GM21367 (cell line): Measurements from ENCODE around the gene CCNI.

Experiments used
- ATAC-seq: cut with Tn5 transposase; IDR thresholded peaks from one replicate; pipeline ENCODE4 v1.9.1; 2021; ENCODE audit not compliant: unreplicated experiment

Gene CCNI

GRCh38 chr4:77007358-77008230 lies 68.2 kb downstream of the CCNI start:
- no peak for ATAC-seq

- no peak for ATAC-seq
Measured at GRCh38 chr4:77006753-77007353, 68.9 kb downstream of the CCNI start.

- ATAC-seq = no peak
Measured at GRCh38 chr4:77003400-77003799, 72.4 kb downstream of the CCNI start.

DNA sequence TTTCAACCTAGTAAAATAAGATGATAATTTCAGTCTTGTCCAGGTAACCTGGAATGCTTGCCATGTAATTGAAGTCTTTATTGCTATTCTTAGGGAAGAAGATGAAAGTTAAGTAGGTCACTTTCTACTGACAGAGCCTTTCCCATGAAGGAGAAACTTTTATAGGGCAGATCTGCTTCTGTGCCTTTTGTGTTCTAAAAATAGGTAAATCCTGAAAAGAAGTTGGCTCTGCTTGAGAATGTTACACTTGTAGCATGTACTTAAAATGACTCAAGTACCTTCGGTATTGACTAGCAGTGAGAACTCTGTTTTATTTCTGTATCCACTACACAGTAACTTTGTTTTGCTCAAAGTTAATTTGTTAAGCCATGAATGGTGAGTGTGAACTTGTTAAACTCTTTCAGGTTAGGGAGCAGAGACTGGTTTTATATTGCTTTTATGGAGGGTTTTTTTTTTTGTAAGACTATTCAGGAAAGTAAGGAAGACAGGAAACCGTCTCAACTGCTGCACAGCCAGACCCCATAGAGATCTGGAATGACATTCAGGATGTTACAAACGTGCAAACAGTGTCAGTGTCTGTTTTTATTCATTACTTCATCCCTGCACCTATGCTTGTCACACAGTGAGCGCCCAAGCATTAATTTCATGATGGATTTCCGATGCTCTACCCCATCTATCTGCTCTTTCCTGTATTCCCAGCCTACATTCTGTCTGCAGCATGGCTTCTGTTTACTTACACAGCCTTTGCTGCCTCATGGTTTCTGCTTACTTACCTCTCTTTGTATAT lies 73.3 kb downstream of the CCNI start:
- ATAC-seq = no peak

- ATAC-seq = no peak
Measured at GRCh38 chr4:77001907-77002306, 73.9 kb downstream of the CCNI start.

DNA sequence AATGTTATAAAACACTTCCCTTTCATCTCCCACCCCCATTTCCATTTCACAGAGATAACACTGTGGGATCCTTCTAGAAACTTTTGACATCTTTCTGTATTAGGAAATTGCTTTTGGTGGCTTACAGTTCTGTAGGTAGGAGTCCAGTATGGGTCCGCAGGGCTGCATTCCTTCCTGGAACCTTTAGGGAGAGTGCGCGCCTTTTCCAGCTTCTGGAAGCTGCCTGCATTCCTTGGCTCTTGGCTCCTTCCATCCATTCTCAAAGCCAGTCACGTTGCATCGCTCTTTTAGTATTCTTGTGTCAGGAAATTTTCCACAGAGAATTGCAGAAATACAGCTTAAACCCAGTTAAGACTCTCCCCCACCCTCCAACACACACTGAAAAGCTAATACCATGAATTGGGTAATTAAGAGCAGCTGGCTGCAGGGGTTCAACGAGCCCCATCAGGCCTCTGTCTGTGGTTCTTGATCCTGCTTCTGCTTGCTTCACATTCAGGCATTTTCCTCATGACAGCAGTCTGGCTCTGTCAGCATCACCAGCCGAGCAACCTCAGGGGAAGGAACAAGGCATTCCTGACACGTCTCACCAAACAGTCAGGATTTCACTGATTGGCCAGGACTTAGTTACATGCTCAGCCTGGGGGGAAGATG lies 77.4 kb downstream of the CCNI start:
- ATAC-seq = no peak

DNA sequence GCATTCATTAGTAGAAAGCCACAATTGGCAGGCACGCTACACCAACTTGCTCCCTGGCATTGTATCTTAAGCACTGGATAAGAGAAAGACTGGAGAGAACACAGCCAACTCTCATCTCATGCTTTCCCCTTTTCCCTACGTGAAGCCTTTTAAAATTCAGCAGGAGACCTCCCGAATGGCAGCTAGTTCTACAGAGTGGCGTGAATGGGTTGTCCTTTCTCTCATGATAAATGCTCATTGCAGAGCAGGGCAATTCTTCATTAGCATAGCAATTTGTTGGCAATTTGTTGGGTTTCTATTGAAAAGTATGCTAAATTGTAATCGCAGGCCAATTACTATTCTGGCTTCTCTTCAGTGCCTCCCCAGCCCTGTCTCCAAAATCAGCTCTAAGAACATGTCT lies 78.3 kb downstream of the CCNI start:
- no peak for ATAC-seq
